Measurements from ENCODE around the gene HCK.

HCK gene

DNA sequence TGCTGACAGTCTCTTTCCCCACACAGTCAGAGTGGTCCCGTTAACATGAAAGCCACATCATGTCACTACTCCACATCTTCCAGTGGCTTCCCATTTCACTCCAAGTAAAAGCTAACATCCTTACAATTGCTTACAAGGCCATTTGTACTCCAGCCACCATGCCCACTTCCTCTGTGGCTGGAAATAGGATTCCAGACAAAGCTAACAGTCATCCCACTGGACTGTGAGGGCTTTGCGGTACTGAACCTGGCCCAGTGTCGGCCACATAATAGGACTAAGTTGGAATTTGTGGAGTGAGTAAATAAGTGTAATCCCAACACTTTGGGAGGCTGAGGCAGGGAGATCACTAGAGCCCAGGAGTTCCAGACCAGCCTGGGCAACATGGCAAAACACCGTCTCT is 31.0 kb upstream of the HCK start:
- Histone ChIP-seq H3K4me1 (ENCODE audit: low read length) (peaks cover 5% of the 10 kb centered on the region; the same call in 1 of the 2 replicates), H3K4me2 (ENCODE audit: low read depth, low read length) (no peak overlapping the region), H3K9me2 (replicated peaks; ENCODE audit: insufficient read depth, low read length) (no peaks in the 10 kb centered on the region), H3K27me3 (replicated peaks; ENCODE audit: insufficient read depth, low read length) (peaks cover 78% of the 10 kb centered on the region), H3K9me3 (replicated peaks; ENCODE audit: insufficient read depth, low read length) (no peaks in the 10 kb centered on the region), H3K36me3 (replicated peaks; ENCODE audit: insufficient read depth, low read length) (no peaks in the 10 kb centered on the region), H3K79me2 (ENCODE audit: low read length) (no peaks in the 10 kb centered on the region), H3K4me3 (ENCODE audit: low read length) (no peak overlapping the region), H2AFZ (ENCODE audit: low read length) (no peak overlapping the region), H3K9ac (ENCODE audit: low read length) (no peak overlapping the region), H4K20me1 (ENCODE audit: insufficient read depth, low read length) (no peaks in the 10 kb centered on the region), H3F3A (ENCODE audit: insufficient read depth, low read length) (no peaks in the 10 kb centered on the region), H3K27ac (ENCODE audit: low read length) (no peak overlapping the region)
- DNase-seq, result no peak
- peak; percentile 9; the same call in 1 of the 2 replicates for TF ChIP-seq EZH2phosphoT487 (IDR thresholded peaks at IDR 0.05; ENCODE audit: low read length)
- TF ChIP-seq, protein P1, sequence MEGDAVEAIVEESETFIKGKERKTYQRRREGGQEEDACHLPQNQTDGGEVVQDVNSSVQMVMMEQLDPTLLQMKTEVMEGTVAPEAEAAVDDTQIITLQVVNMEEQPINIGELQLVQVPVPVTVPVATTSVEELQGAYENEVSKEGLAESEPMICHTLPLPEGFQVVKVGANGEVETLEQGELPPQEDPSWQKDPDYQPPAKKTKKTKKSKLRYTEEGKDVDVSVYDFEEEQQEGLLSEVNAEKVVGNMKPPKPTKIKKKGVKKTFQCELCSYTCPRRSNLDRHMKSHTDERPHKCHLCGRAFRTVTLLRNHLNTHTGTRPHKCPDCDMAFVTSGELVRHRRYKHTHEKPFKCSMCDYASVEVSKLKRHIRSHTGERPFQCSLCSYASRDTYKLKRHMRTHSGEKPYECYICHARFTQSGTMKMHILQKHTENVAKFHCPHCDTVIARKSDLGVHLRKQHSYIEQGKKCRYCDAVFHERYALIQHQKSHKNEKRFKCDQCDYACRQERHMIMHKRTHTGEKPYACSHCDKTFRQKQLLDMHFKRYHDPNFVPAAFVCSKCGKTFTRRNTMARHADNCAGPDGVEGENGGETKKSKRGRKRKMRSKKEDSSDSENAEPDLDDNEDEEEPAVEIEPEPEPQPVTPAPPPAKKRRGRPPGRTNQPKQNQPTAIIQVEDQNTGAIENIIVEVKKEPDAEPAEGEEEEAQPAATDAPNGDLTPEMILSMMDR (IDR thresholded peaks at IDR 0.05; ENCODE audit: low read length), result no peak

DNA sequence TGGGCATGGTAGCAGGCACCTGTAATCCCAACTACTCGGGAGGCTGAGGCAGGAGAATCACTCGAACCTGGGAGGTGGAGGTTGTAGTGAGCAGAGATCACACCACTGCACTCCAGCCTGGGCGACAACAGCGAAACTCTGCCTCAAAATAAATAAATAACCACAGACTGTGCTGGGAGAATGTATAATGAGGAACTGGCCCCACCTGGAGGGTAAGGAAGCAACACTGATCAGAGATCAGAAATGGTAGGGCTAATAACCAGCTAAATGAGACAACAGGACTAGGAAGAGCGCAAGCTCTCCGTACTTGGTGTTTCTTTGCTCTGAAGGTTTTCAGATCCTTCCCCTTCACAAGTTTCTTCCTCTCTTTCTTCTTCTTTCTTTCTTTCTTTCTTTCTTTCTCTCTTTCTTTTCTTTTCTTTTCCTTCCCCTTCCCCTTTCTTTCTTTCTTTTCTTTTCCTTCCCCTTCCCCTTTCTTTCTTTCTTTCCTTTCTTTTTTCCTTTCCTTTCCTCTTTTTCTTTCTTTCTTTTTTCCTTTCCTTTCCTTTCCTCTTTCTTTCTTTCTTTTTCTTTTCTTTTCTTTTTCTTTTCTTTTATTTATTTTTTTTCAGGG is 27.3 kb upstream of the HCK start:
- H3K79me2 ChIP-seq (ENCODE audit: low read length), result no peaks in the 10 kb centered on the region
- no peak overlapping the region for H3K9ac ChIP-seq (ENCODE audit: low read length)
- H3F3A ChIP-seq (ENCODE audit: insufficient read depth, low read length), result no peaks in the 10 kb centered on the region
- TF ChIP-seq, protein P1 (IDR thresholded peaks at IDR 0.05; ENCODE audit: low read length), result no peak
- no peak for TF ChIP-seq EZH2phosphoT487 (IDR thresholded peaks at IDR 0.05; ENCODE audit: low read length)
- no peak for TF ChIP-seq EZH2 (optimal IDR thresholded peaks at IDR 0.05; ENCODE audit: low read depth, low read length)
- no peak overlapping the region for H2AFZ ChIP-seq (ENCODE audit: low read length)
- H3K27ac ChIP-seq (ENCODE audit: low read length), result no peak overlapping the region
- H3K36me3 ChIP-seq (replicated peaks; ENCODE audit: insufficient read depth, low read length), result no peaks in the 10 kb centered on the region
- H4K20me1 ChIP-seq (ENCODE audit: insufficient read depth, low read length), result no peaks in the 10 kb centered on the region
- no peaks in the 10 kb centered on the region for H3K9me3 ChIP-seq (replicated peaks; ENCODE audit: insufficient read depth, low read length)
- no peak overlapping the region for H3K4me3 ChIP-seq (ENCODE audit: low read length)
- DNase-seq, result no peak
- no peaks in the 10 kb centered on the region for H3K9me2 ChIP-seq (replicated peaks; ENCODE audit: insufficient read depth, low read length)
- peaks cover 81% of the 10 kb centered on the region for H3K27me3 ChIP-seq (replicated peaks; ENCODE audit: insufficient read depth, low read length)
- H3K4me2 ChIP-seq (ENCODE audit: low read depth, low read length), result no peak overlapping the region
- H3K4me1 ChIP-seq (ENCODE audit: low read length), result peaks cover 1% of the 10 kb centered on the region; the same call in 1 of the 2 replicates

DNA sequence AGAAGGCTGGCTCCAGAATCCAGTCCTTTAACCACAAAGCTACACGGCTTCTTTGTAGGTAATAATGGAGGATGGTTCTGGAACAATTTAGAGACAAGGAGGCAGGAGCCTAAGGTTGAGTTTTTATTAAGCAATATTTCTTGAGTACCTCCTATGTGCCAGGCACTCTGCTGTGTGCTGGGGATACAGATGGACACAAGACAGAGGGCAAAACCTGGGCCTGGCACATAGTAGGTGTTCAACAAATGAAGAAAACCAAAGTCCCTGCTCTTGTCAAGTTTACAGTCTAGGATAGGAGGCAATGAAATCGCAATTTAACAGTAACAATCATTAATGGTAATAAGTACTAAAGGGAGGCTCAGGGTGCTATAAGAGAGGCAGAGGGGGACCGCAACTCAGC is 24.4 kb upstream of the HCK start:
- H3K36me3 ChIP-seq (replicated peaks; ENCODE audit: insufficient read depth, low read length), result no peaks in the 10 kb centered on the region
- H3K4me1 ChIP-seq (ENCODE audit: low read length), result no peaks in the 10 kb centered on the region
- no peak overlapping the region for H3K9ac ChIP-seq (ENCODE audit: low read length)
- H3K4me2 ChIP-seq (ENCODE audit: low read depth, low read length), result no peak overlapping the region
- H3F3A ChIP-seq (ENCODE audit: insufficient read depth, low read length), result no peaks in the 10 kb centered on the region
- no peaks in the 10 kb centered on the region for H3K79me2 ChIP-seq (ENCODE audit: low read length)
- H3K9me3 ChIP-seq (replicated peaks; ENCODE audit: insufficient read depth, low read length), result no peaks in the 10 kb centered on the region
- no peaks in the 10 kb centered on the region for H3K9me2 ChIP-seq (replicated peaks; ENCODE audit: insufficient read depth, low read length)
- no peak overlapping the region for H3K27ac ChIP-seq (ENCODE audit: low read length)
- H3K4me3 ChIP-seq (ENCODE audit: low read length), result no peak overlapping the region
- no peaks in the 10 kb centered on the region for H4K20me1 ChIP-seq (ENCODE audit: insufficient read depth, low read length)
- H2AFZ ChIP-seq (ENCODE audit: low read length), result no peak overlapping the region
- DNase-seq, result no peak
- H3K27me3 ChIP-seq (replicated peaks; ENCODE audit: insufficient read depth, low read length), result peaks cover 74% of the 10 kb centered on the region
- TF ChIP-seq EZH2phosphoT487 (IDR thresholded peaks at IDR 0.05; ENCODE audit: low read length) (no peak), EZH2 (optimal IDR thresholded peaks at IDR 0.05; ENCODE audit: low read depth, low read length) (no peak)
- TF ChIP-seq, protein P1 (IDR thresholded peaks at IDR 0.05; ENCODE audit: low read length), result no peak
